ENCODE results near the gene PTGDR.

- TF ChIP-seq CTCF (IDR thresholded peaks at IDR 0.05) (no peak), POLR2A (IDR thresholded peaks at IDR 0.05) (no peak)
These were observed 7.9 kb downstream of the PTGDR start for GRCh38 chr14:52275372-52275771.
